ENCODE data around the gene AP2M1. TPM values are rescaled to one million over a fixed set of nuclear protein-coding genes. Genes with fewer than 3 reads are reported as not detected.

Gene AP2M1
- total RNA-seq, 3 donors from 2014 or later, result 195 to 240 (median 204) TPM

- H3K36me3 ChIP-seq, result peaks cover 7% of the 10 kb centered on the region
- H3K27ac ChIP-seq, result no peak overlapping the region
- no peak for TF ChIP-seq CTCF (IDR thresholded peaks at IDR 0.05)
- no peak for TF ChIP-seq POLR2AphosphoS5 (IDR thresholded peaks at IDR 0.05)
- TF ChIP-seq POLR2A (IDR thresholded peaks at IDR 0.05), result no peak
- no peaks in the 10 kb centered on the region for H3K9me3 ChIP-seq
- DNase-seq (ENCODE audit: low spot score in 2 of 2), result no peak
- no peaks in the 10 kb centered on the region for H3K27me3 ChIP-seq
- H3K4me1 ChIP-seq, result peaks cover 0 to 7% of the 10 kb centered on the region in 2 donors
- intact Hi-C loops (cut with DNase I; ENCODE audit: low total_unique reads), result no loop called here
- H3K4me3 ChIP-seq, result no peak overlapping the region
Measured at GRCh38 chr3:184140436-184140835, 34.2 kb upstream of the AP2M1 start.

- H3K36me3 ChIP-seq, result peaks cover 7% of the 10 kb centered on the region
- no peaks in the 10 kb centered on the region for H3K9me3 ChIP-seq
- intact Hi-C loops (cut with DNase I; ENCODE audit: low total_unique reads), result no loop called here
- H3K27me3 ChIP-seq, result no peaks in the 10 kb centered on the region
- no peaks in the 10 kb centered on the region for H3K4me1 ChIP-seq
- no peak for DNase-seq (ENCODE audit: low spot score in 2 of 2)
- TF ChIP-seq CTCF (IDR thresholded peaks at IDR 0.05) (no peak), POLR2AphosphoS5 (IDR thresholded peaks at IDR 0.05) (no peak), POLR2A (IDR thresholded peaks at IDR 0.05) (no peak)
- H3K4me3 ChIP-seq, result no peak overlapping the region
- H3K27ac ChIP-seq, result no peak overlapping the region
Measured at GRCh38 chr3:184142199-184142598, 32.5 kb upstream of the AP2M1 start.

GRCh38 chr3:184143327-184143726, 31.3 kb upstream of the AP2M1 start:
- Histone ChIP-seq H3K36me3 (peaks cover 7% of the 10 kb centered on the region), H3K9me3 (no peaks in the 10 kb centered on the region), H3K27me3 (no peaks in the 10 kb centered on the region), H3K4me3 (no peak overlapping the region), H3K4me1 (no peaks in the 10 kb centered on the region), H3K27ac (peak overlapping the region in 1 of 2 donors; percentile 19)
- DNase-seq (ENCODE audit: low spot score in 2 of 2), result no peak
- intact Hi-C loops (cut with DNase I; ENCODE audit: low total_unique reads), result no loop called here
- TF ChIP-seq CTCF (IDR thresholded peaks at IDR 0.05), result no peak
- no peak for TF ChIP-seq POLR2A (IDR thresholded peaks at IDR 0.05)
- no peak for TF ChIP-seq POLR2AphosphoS5 (IDR thresholded peaks at IDR 0.05)

- no peak overlapping the region for H3K4me3 ChIP-seq
- TF ChIP-seq POLR2A (IDR thresholded peaks at IDR 0.05) (no peak), POLR2AphosphoS5 (IDR thresholded peaks at IDR 0.05) (no peak)
Measured at GRCh38 chr3:184144505-184144904, 30.1 kb upstream of the AP2M1 start.

GRCh38 chr3:184145111-184145524, 29.5 kb upstream of the AP2M1 start:
- Histone ChIP-seq H3K4me3 (no peak overlapping the region), H3K27me3 (no peaks in the 10 kb centered on the region), H3K4me1 (no peaks in the 10 kb centered on the region), H3K9me3 (no peaks in the 10 kb centered on the region), H3K27ac (peak overlapping the region; percentile 13 to 50), H3K36me3 (peaks cover 7% of the 10 kb centered on the region)
- DNase-seq (ENCODE audit: low spot score in 2 of 2), result peak; percentile 53 to 76
- TF ChIP-seq CTCF (IDR thresholded peaks at IDR 0.05) (peak in 2 of 3 donors; percentile 32 to 62), POLR2A (IDR thresholded peaks at IDR 0.05) (no peak)
- intact Hi-C loops (cut with DNase I; ENCODE audit: low total_unique reads), result no loop called here

More at GRCh38 chr3:184144505-184144904, 30.1 kb upstream of the AP2M1 start:
- Histone ChIP-seq H3K27me3 (no peaks in the 10 kb centered on the region), H3K9me3 (no peaks in the 10 kb centered on the region), H3K36me3 (peaks cover 7% of the 10 kb centered on the region), H3K4me1 (no peaks in the 10 kb centered on the region), H3K27ac (peak overlapping the region; percentile 13 to 50)
- intact Hi-C loops (cut with DNase I; ENCODE audit: low total_unique reads), result no loop called here
- no peak for DNase-seq (ENCODE audit: low spot score in 2 of 2)

All from breast epithelium (tissue), 4 donors.